Kidney (tissue), 14 donors: Measurements from ENCODE around the gene PSMD4. TPM values are rescaled to one million over a fixed set of nuclear protein-coding genes. Genes with fewer than 3 reads are reported as not detected.

Source experiments
- DNase-seq, 5 donors: peaks; one replicate each; pipeline ENCODE4 v3.0.0-alpha.2; 2013 to 2020
- FAIRE-seq: peaks from 2 replicates; lab custom pipeline; 2012; peaks lifted over from hg19 to GRCh38; lab: Jason Lieb, UNC
- H3K27ac ChIP-seq, 2 donors: one replicate each; pipeline ENCODE4 v1.7.0; 2013; ENCODE audit warnings: low read depth in 2 of 2, low read length in 2 of 2, inconsistent platforms in 1 of 2
- H3K27me3 ChIP-seq: one replicate; pipeline ENCODE4 v1.7.1; 2013; ENCODE audit warnings: low read length, inconsistent platforms; ENCODE audit not compliant: control insufficient read depth, insufficient read depth
- H3K36me3 ChIP-seq, 3 donors: one replicate each; pipeline versions ENCODE4 v1.7.0 to v1.7.1; 2013; ENCODE audit warnings: low read length in 3 of 3, control low read depth in 1 of 3, inconsistent platforms in 1 of 3; ENCODE audit not compliant: insufficient read depth in 3 of 3, control insufficient read depth in 2 of 3
- H3K4me1 ChIP-seq, 3 donors: one replicate each; pipeline versions ENCODE4 v1.7.0 to v1.7.1; 2013; ENCODE audit warnings: low read length in 3 of 3, inconsistent platforms in 1 of 3, low read depth in 1 of 3; ENCODE audit not compliant: control insufficient read depth in 2 of 3, insufficient read depth in 2 of 3
- H3K4me3 ChIP-seq, 3 donors: one replicate each; pipeline versions ENCODE4 v1.7.0 to v1.8.1; 2013; ENCODE audit warnings: low read length in 3 of 3, control low read depth in 1 of 3, inconsistent platforms in 1 of 3
- H3K9ac ChIP-seq, 3 donors: one replicate each; pipeline versions ENCODE4 v1.7.0 to v1.7.1; 2013; ENCODE audit warnings: low read length in 3 of 3, control low read depth in 1 of 3, inconsistent platforms in 1 of 3
- H3K9me3 ChIP-seq, 3 donors: one replicate each; pipeline versions ENCODE4 v1.7.0 to v1.7.1; 2013; ENCODE audit warnings: low read length in 3 of 3, control low read depth in 1 of 3, inconsistent platforms in 1 of 3; ENCODE audit not compliant: control insufficient read depth in 2 of 3, insufficient read depth in 1 of 3
- intact Hi-C: fragments of 100-400 bp; cut with DNase I; formaldehyde crosslinking; loops from one replicate; pipeline ENCODE4 v1.11.1; 2022
- polyA plus RNA-seq: library from polyadenylated mRNA; stranded (reverse); fragments of 350-450 nt; fragmentation: Illumina TruSeq; extraction: RNeasy Lipid Tissue Mini Kit (QIAGEN cat#74804); gene quantifications from one replicate; pipeline ENCODE4 v1.2.3, GENCODE V29; 2014; ENCODE audit warnings: low read depth, low replicate concordance; ENCODE audit not compliant: insufficient read depth
- total RNA-seq: library from RNA; stranded (reverse); fragmentation: NEBNext Ultra II Directional; extraction: Animal tissue kit (Norgen Biotek cat#: 25700); gene quantifications from one replicate; pipeline ENCODE4 v1.2.1, GENCODE V29; 2021
- TF ChIP-seq, protein P1 (sequence below): IDR thresholded peaks from 3 replicates; pipeline ENCODE4 v1.5.1; 2012; ENCODE audit warnings: mild to moderate bottlenecking, moderate library complexity, borderline replicate concordance; ENCODE audit not compliant: insufficient read depth; ENCODE audit errors: extremely low read depth
- donor health status: control.
- donor health status: control.
- donor health status: control.
- donor health status: control.
- donor health status: control.
- donor health status: DM: yes; HTN: yes; CAD: no.
- donor health status: Normal renal cell carcinoma (clear cell type).

The PSMD4 gene
- total and polyA plus RNA-seq, 2 donors from 2014 or later: 123 to 178 TPM

DNA sequence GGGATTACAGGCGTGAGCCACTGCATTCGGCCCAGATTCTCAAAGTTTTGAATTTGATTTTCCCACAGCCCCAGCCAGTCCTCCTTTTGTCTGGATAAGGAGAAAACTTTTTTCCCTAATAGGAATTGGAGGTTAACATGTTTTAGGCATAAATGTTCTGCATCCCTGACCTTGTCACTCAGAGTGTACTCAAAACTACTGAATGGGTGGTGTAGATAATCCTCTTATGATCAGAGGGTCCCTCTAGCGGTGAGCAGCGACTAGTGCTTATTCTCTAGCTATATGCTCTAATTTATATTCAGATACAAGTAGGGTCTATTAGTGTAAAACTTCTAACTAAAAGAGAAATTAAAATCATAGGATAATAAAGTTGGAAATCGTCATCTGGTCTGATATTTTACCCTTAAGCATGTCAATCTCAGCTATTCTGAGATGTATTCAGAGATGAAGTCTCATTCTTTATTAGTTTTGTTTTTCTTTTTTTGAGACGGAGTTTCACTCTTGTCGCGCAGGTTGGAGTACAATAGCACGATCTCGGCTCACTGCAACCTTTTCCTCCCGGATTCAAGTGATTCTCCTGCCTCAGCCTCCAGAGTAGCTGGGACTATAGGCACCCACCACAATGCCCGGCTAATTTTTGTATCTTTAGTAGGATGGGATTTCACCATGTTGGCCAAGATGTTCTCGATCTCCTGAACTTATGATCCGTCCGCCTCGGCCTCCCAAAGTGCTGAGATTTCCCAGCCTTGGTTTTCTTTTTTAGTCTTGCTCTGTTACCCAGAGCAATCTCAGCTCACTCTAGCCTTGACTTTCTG lies 2.7 kb upstream of the PSMD4 start:
- intact Hi-C loops: no loop called here
- DNase-seq (peak in 3 of 5 donors; percentile 53 to 83 (median 76)), FAIRE-seq (peak; percentile 17)

DNA sequence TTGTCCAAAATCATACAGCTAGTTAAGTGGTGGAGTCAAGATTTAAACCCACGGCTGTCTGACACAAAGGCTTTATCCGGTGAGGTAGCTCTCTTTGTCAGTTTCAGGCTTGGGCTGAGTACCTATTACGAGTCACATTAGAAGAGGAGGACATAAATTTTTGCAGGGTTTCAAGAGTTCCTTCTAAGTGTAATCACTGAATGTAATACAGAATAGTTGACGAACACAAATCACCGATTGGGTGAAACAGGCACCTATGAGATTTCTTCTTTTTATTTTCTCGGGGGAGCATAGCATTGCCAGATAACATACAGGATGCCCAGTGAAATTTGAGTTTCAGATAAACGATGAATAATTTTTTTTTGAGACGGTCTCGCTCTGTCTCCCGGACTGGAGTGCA lies 847 bp downstream of the PSMD4 start:
- Histone ChIP-seq H3K4me3 (peak overlapping the region; percentile 90 to 98 (median 93)), H3K27ac (peak overlapping the region in 1 of 2 donors; percentile 51), H3K36me3 (no peaks in the 10 kb centered on the region), H3K9ac (peak overlapping the region; percentile 86 to 97 (median 95)), H3K9me3 (no peaks in the 10 kb centered on the region), H3K27me3 (no peaks in the 10 kb centered on the region), H3K4me1 (peaks cover 0 to 8% (median 5%) of the 10 kb centered on the region in 3 donors)
- intact Hi-C loops: no loop called here
- FAIRE-seq: no peak
- peak in 2 of 5 donors; percentile 14 for DNase-seq
- TF ChIP-seq, protein P1, sequence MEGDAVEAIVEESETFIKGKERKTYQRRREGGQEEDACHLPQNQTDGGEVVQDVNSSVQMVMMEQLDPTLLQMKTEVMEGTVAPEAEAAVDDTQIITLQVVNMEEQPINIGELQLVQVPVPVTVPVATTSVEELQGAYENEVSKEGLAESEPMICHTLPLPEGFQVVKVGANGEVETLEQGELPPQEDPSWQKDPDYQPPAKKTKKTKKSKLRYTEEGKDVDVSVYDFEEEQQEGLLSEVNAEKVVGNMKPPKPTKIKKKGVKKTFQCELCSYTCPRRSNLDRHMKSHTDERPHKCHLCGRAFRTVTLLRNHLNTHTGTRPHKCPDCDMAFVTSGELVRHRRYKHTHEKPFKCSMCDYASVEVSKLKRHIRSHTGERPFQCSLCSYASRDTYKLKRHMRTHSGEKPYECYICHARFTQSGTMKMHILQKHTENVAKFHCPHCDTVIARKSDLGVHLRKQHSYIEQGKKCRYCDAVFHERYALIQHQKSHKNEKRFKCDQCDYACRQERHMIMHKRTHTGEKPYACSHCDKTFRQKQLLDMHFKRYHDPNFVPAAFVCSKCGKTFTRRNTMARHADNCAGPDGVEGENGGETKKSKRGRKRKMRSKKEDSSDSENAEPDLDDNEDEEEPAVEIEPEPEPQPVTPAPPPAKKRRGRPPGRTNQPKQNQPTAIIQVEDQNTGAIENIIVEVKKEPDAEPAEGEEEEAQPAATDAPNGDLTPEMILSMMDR: no peak

More for the DNA sequence above, 2.7 kb upstream of the PSMD4 start:
- Histone ChIP-seq H3K4me1 (peaks cover 0 to 8% (median 5%) of the 10 kb centered on the region in 3 donors), H3K27ac (no peak overlapping the region), H3K9ac (no peak overlapping the region), H3K4me3 (no peak overlapping the region), H3K27me3 (no peaks in the 10 kb centered on the region), H3K9me3 (no peaks in the 10 kb centered on the region), H3K36me3 (peaks cover 4 to 9% (median 7%) of the 10 kb centered on the region in 3 donors)
- TF ChIP-seq, protein P1: peak; percentile 88

DNA sequence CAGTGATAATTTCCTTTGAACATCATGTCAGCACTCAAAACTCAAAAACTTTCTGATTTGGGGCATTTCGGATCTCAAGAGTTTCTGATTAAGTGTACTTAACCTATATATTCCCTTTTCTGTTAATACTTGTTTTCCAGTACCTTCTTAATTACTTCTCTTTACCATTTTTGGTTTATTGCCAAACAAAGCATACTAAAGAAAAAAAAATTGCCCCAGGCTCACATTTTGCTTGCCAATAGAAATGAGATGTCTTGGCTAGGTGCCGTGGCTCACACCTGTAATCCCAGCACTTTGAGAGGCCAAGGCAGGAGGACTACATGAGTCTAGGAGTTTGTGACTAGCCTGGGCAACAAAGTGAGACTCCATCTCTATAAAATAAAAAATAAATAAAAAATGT lies 4.8 kb downstream of the PSMD4 start:
- TF ChIP-seq, protein P1: no peak
- Histone ChIP-seq H3K27ac (no peak overlapping the region), H3K27me3 (no peaks in the 10 kb centered on the region), H3K9me3 (no peaks in the 10 kb centered on the region), H3K9ac (no peak overlapping the region), H3K36me3 (peaks cover 3 to 14% (median 3%) of the 10 kb centered on the region in 3 donors), H3K4me1 (peaks cover 0 to 8% (median 5%) of the 10 kb centered on the region in 3 donors), H3K4me3 (no peak overlapping the region)
- DNase-seq: no peak
- FAIRE-seq: no peak
- intact Hi-C loops: no loop called here
